HAP-1 (cell line): ENCODE data around the gene PRR23B.
"Not testable (repeated sequence)": the region's sequence is repeated elsewhere in the genome, so short reads cannot be mapped to it uniquely, and the experiment has no call there.

ENCODE experiments used
- DNase-seq, 2 experiments: peaks; one replicate each; pipeline ENCODE4 v3.0.0-alpha.2; 2016 to 2020; ENCODE audit warnings: low spot score in 2 of 2
- H3K27me3 ChIP-seq: fragments of 250-450 bp; sonication (Bioruptor Pico); 2 replicates; pipeline ENCODE4 v1.5.1; 2020; ENCODE audit warnings: low read depth, mild to moderate bottlenecking, moderate library complexity
- H3K36me3 ChIP-seq: fragments of 250-450 bp; sonication (Bioruptor Pico); replicated peaks from 2 replicates; pipeline ENCODE4 v1.5.1; 2020; ENCODE audit warnings: mild to moderate bottlenecking
- H3K4me1 ChIP-seq: fragments of 250-450 bp; sonication (Bioruptor Pico); 2 replicates; pipeline ENCODE4 v1.5.1; 2020; ENCODE audit warnings: mild to moderate bottlenecking
- H3K4me3 ChIP-seq: fragments of 250-450 bp; sonication (Bioruptor Pico); 2 replicates; pipeline ENCODE4 v1.5.1; 2020; ENCODE audit warnings: mild to moderate bottlenecking, moderate library complexity
- H3K9me3 ChIP-seq: fragments of 250-450 bp; sonication (Bioruptor Pico); 2 replicates; pipeline ENCODE4 v1.5.1; 2020; ENCODE audit warnings: mild to moderate bottlenecking, moderate library complexity
- in situ Hi-C: fragments of 300-500 bp; cut with MboI; formaldehyde crosslinking; loops from 3 replicates; pipeline ENCODE4 v1.14.3; 2020; ENCODE audit warnings: low sequenced_read_pairs, inconsistent platforms, mixed read lengths

PRR23B gene

GRCh38 chr3:139020868-139021234, at the start of gene PRR23B:
Gene PRR23B (minus strand): TSS chr3:139020926. CDS start chr3:139020661, 265 bp downstream.
- no peaks in the 10 kb centered on the region for H3K36me3 ChIP-seq
- no peaks in the 10 kb centered on the region for H3K4me1 ChIP-seq
- no peaks in the 10 kb centered on the region for H3K27me3 ChIP-seq
- in situ Hi-C loops = no loop called here
- H3K9me3 ChIP-seq = no peaks in the 10 kb centered on the region
- no peak for DNase-seq
- H3K4me3 ChIP-seq = no peak within 1 kb of the TSS

- DNase-seq = no peak
- Histone ChIP-seq H3K9me3 (no peaks in the 10 kb centered on the region), H3K36me3 (no peaks in the 10 kb centered on the region), H3K4me3 (no peak overlapping the region), H3K27me3 (no peaks in the 10 kb centered on the region), H3K4me1 (no peaks in the 10 kb centered on the region)
- in situ Hi-C loops = no loop called here
Observed at GRCh38 chr3:139062918-139063317, 42.2 kb upstream of the PRR23B start.

DNA sequence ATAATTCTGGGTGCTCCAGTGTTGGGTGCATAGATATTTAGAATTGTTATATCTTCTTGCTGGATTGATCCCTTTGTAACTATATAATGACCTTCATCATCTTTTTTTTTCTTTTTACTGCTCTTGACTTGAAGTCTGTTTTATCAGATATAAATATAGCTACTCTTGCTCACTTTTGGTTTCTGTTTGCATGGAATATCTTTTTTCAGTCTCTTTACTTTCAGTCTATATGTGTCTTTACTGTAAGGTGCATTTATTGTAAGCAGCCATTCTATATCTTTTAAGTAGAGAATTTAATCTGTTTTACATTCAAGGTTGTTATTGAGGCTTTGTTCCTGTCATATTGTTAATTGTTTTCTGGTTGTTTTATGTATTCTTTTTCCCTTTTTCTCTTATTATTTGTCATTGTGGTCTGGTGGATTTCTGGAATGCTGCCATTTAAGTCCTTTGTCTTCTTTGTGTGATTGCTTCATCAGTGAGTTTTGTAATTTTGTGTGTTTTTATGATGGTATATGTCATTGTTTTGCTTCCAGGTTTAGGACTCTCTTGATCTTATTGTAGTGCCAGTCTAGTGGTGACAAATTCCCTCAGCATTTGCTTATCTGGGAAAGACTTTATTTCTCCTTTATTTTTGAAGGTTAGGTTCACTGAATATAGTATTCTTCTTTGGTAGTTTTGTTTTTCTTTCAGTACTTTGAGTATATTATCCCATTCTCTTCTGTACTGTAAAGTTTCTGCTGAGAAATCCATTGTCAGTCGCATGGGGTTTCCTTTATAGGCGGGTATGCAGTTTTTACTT, 32.3 kb upstream of the PRR23B start:
- Histone ChIP-seq H3K4me3 (no peak overlapping the region), H3K36me3 (no peaks in the 10 kb centered on the region), H3K27me3 (no peaks in the 10 kb centered on the region; the same call in 1 of the 2 replicates), H3K9me3 (no peaks in the 10 kb centered on the region), H3K4me1 (no peaks in the 10 kb centered on the region)
- in situ Hi-C loops = no loop called here
- no peak for DNase-seq

- H3K27me3 ChIP-seq = no peaks in the 10 kb centered on the region; the same call in 1 of the 2 replicates
- no peak within 1 kb of the TSS for H3K4me3 ChIP-seq
- H3K36me3 ChIP-seq = no peaks in the 10 kb centered on the region
- in situ Hi-C loops = no loop called here
- DNase-seq = no peak
- H3K4me1 ChIP-seq = no peaks in the 10 kb centered on the region
- H3K9me3 ChIP-seq = no peaks in the 10 kb centered on the region
Observed at GRCh38 chr3:139044366-139045210, 23.9 kb upstream of the PRR23B start, which contains the start of gene PRR23C. Gene PRR23C (minus strand): TSS chr3:139044892. CDS start chr3:139044620, 272 bp downstream.

GRCh38 chr3:139043554-139044365, 23.0 kb upstream of the PRR23B start:
- no peaks in the 10 kb centered on the region for H3K4me1 ChIP-seq
- no peaks in the 10 kb centered on the region for H3K9me3 ChIP-seq
- no peaks in the 10 kb centered on the region for H3K36me3 ChIP-seq
- no peaks in the 10 kb centered on the region; the same call in 1 of the 2 replicates for H3K27me3 ChIP-seq
- DNase-seq = no peak
- in situ Hi-C loops = no loop called here
- no peak overlapping the region for H3K4me3 ChIP-seq

GRCh38 chr3:139037478-139037877, 16.8 kb upstream of the PRR23B start:
- in situ Hi-C loops = no loop called here
- no peak for DNase-seq

DNA sequence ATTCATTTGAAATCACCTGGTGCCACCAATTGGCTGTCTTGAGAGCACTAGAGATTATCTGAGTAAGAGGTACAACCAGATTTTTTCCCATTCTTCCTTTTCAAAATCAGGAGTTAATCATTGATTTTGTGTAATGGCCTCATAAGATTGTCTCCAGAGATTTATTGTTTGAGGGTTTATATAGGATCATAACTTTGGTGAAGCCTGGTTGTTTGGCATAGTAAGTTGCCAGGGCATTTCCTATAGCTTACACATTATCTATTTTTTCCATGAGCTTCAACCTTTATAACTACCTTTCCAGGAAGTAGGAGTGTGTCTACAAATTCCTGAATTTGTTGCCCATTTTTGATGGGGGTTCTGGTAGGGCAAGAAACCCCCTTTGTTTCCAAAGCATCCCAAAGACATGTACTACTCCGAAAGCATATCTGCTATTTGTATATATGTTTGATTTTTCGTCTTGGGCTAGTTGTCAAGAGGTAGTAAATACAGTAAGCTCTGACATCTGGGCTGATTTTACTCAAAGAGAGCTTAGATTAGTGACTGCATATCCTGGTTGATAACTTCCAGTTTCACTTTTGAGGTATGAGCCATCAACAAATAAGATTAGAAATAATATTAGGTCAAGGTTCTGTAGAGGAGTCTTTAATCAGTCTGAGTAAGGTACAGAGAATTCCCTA, 11.7 kb upstream of the PRR23B start:
- no peak for DNase-seq
- H3K9me3 ChIP-seq = no peaks in the 10 kb centered on the region
- no peaks in the 10 kb centered on the region for H3K36me3 ChIP-seq
- no peaks in the 10 kb centered on the region for H3K27me3 ChIP-seq
- no peak overlapping the region for H3K4me3 ChIP-seq
- in situ Hi-C loops = no loop called here
- H3K4me1 ChIP-seq = no peaks in the 10 kb centered on the region

More at GRCh38 chr3:139037478-139037877, 16.8 kb upstream of the PRR23B start:
- Histone ChIP-seq H3K9me3 (no peaks in the 10 kb centered on the region), H3K4me1 (no peaks in the 10 kb centered on the region), H3K36me3 (no peaks in the 10 kb centered on the region), H3K27me3 (no peaks in the 10 kb centered on the region; the same call in 1 of the 2 replicates), H3K4me3 (no peak overlapping the region)

DNA sequence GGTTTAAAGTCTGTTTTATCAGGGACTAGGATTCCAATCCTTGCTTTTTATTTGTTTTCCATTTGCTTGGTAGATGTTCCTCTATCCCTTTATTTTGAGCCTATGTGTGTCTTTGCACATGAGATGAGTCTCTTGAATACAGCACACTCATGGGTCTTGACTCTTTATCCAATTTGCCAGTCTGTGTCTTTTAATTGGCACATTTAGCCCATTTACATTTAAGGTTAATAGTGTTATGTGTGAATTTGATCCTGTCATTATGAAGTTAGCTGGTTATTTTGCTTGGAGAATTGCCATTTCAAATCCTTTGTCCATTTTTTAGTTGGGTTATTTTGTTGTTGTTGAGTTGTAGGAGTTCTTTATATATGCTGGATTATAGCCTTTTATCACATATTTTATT, 9.8 kb upstream of the PRR23B start:
- H3K4me1 ChIP-seq, H3K36me3 ChIP-seq, H3K27me3 ChIP-seq, H3K9me3 ChIP-seq, H3K4me3 ChIP-seq, in situ Hi-C loops, DNase-seq: not testable (repeated sequence)

DNA sequence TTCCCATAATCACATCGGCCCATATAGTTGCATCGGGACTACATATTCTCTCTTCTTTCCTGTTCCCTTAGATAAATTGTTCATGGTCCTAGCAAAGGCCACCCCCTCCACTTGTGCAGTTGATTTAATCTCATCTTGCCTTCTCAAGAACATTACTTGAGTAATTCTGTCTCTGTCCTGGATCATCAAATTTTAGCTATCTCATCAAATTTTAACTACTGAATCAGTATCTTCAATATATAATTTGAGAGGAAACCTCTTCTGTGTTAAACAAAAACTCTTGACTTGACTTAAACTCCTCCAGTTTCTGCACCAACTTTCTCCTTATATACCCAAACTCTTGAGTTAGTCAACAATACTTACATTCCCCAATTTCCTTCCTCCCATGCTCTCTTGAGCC, 4.2 kb upstream of the PRR23B start:
- Histone ChIP-seq H3K9me3 (no peaks in the 10 kb centered on the region), H3K4me3 (no peak overlapping the region), H3K36me3 (no peaks in the 10 kb centered on the region), H3K4me1 (no peaks in the 10 kb centered on the region), H3K27me3 (no peaks in the 10 kb centered on the region)
- no peak for DNase-seq
- in situ Hi-C loops = no loop called here

GRCh38 chr3:139020036-139020867, 474 bp downstream of the PRR23B start:
- Histone ChIP-seq H3K9me3 (no peaks in the 10 kb centered on the region), H3K36me3 (no peaks in the 10 kb centered on the region), H3K27me3 (no peaks in the 10 kb centered on the region), H3K4me3 (no peak overlapping the region), H3K4me1 (no peaks in the 10 kb centered on the region)
- in situ Hi-C loops = no loop called here
- DNase-seq = no peak

- Histone ChIP-seq H3K4me3 (no peak overlapping the region), H3K4me1 (no peaks in the 10 kb centered on the region), H3K36me3 (no peaks in the 10 kb centered on the region), H3K27me3 (no peaks in the 10 kb centered on the region), H3K9me3 (no peaks in the 10 kb centered on the region)
- no peak for DNase-seq
- in situ Hi-C loops = no loop called here
Observed at GRCh38 chr3:139016430-139017048, 4.2 kb downstream of the PRR23B start.

GRCh38 chr3:139006051-139006716, 14.5 kb downstream of the PRR23B start, which contains the start of gene PRR23A:
Gene PRR23A (minus strand): TSS chr3:139006268. CDS start chr3:139006268, 0 bp downstream.
- H3K36me3 ChIP-seq = no peaks in the 10 kb centered on the region
- no peaks in the 10 kb centered on the region for H3K27me3 ChIP-seq
- in situ Hi-C loops = no loop called here
- DNase-seq = no peak
- H3K4me1 ChIP-seq = no peaks in the 10 kb centered on the region
- no peaks in the 10 kb centered on the region for H3K9me3 ChIP-seq
- no peak within 1 kb of the TSS for H3K4me3 ChIP-seq
